ENCODE results near the gene AMZ2.

GRCh38 chr17:68302066-68302564 is 54.3 kb downstream of the AMZ2 start:
- no peak for TF ChIP-seq CTCF (IDR thresholded peaks at IDR 0.05)
- no peak for TF ChIP-seq POLR2AphosphoS5 (IDR thresholded peaks at IDR 0.05)
- no peak for TF ChIP-seq POLR2A (IDR thresholded peaks at IDR 0.05)
- no peak for TF ChIP-seq EP300 (IDR thresholded peaks at IDR 0.05)
